ENCODE measurements around the gene ELAPOR1. TPM values are rescaled to one million over a fixed set of nuclear protein-coding genes. Genes with fewer than 3 reads are reported as not detected.

ELAPOR1 gene
- total and polyA plus RNA-seq, 9 of the 15 experiments (the other 6 are each of a cell fraction or from before 2014, with no cell fraction given), result 0.07 to 1.2 (median 0.18) TPM

GRCh38 chr1:109089242-109090015 is 24.5 kb upstream of the ELAPOR1 start:
- Histone ChIP-seq H3K9me1 (ENCODE audit: control insufficient read depth, insufficient read depth, low read length) (no peaks in the 10 kb centered on the region), H3K4me2 (ENCODE audit: insufficient read depth, low read length) (peak overlapping the region; percentile 97), H2AFZ (ENCODE audit: low read depth, low read length) (peak overlapping the region; percentile 99), H3K9ac (ENCODE audit: insufficient read depth in 1 of 2, low read depth in 2 of 2, low read length in 2 of 2) (peak overlapping the region; percentile 90 to 93; a peak in 3 of 4 replicates), H3K27ac (ENCODE audit: extremely low read depth, low read depth, low read length) (peak overlapping the region; percentile 95), H4K20me1 (replicated peaks; ENCODE audit: control insufficient read depth, insufficient read depth, low read length) (no peaks in the 10 kb centered on the region), H3K79me2 (ENCODE audit: control insufficient read depth, insufficient read depth, low read length) (peaks cover 52% of the 10 kb centered on the region), H3K4me3 (peak overlapping the region; percentile 85), H3K36me3 (ENCODE audit: control insufficient read depth, insufficient read depth, low read length) (peaks cover 22% of the 10 kb centered on the region), H3K9me3 (replicated peaks; ENCODE audit: control insufficient read depth, insufficient read depth, low read depth, low read length) (no peaks in the 10 kb centered on the region), H3K4me1 (replicated peaks in 1 of 2; ENCODE audit: control insufficient read depth in 2 of 2, insufficient read depth in 2 of 2, low read length in 2 of 2) (peaks cover 6 to 23% of the 10 kb centered on the region in 2 experiments; a peak in 4 of 5 replicates), H3K27me3 (ENCODE audit: control insufficient read depth in 2 of 2, insufficient read depth in 2 of 2, low read length in 2 of 2) (no peaks in the 10 kb centered on the region)
- WGBS (ENCODE audit: insufficient coverage, low coverage, missing lambda C conversion rate), result 3% methylated on average over 31 of the region's 31 CpGs
- BruUV-seq (replicated peaks), result no TSS peak
- in situ Hi-C loops (cut with MboI), result no loop called here
- DNase-seq (ENCODE audit: extremely low read depth in 1 of 4, low spot score in 3 of 4), result peak; percentile 79 to 95 (median 84)
- peak; percentile 90 for FAIRE-seq
- intact Hi-C loops (cut with micrococcal nuclease), result loop anchor here (1.0 kb wide), 1 partner anchor 23 kb away; a partner anchor contains a TSS
- ChIA-PET POLR2A (interaction anchor here (0.6 to 4.5 kb wide), 8 partner anchors 11 to 164 kb away, joined by 3 to 90 read pairs (median 5); partner anchors contain the start of gene TAF13), CTCF (ENCODE audit: low intra/inter-chr PET ratio) (interaction anchor here (0.7 to 2.9 kb wide), 4 partner anchors 9 to 22 kb away, joined by 3 to 12 read pairs (median 6); a partner anchor contains a TSS)
- peak; percentile 76 for ATAC-seq
- peak; percentile 56; the same call in 1 of the 2 replicates for TF ChIP-seq MYC (IDR thresholded peaks at IDR 0.05; ENCODE audit: low read depth, low read length)
- no peak for TF ChIP-seq MYC (CRISPR knock-in tag; IDR thresholded peaks at IDR 0.05; ENCODE audit: borderline replicate concordance, low read depth)
- 0 out of 2 replicates have a peak, but pooled peaks have one; percentile 15 for TF ChIP-seq OTX1 (CRISPR knock-in tag; IDR thresholded peaks at IDR 0.05)
- TF ChIP-seq TRIM28 (IDR thresholded peaks at IDR 0.05), result no peak
- peak; percentile 75; the same call in 1 of the 2 replicates for TF ChIP-seq ZBTB17 (CRISPR knock-in tag; IDR thresholded peaks at IDR 0.05)
- TF ChIP-seq MTA2 (IDR thresholded peaks at IDR 0.05; ENCODE audit: low read depth), result no peak
- TF ChIP-seq ZNF830 (CRISPR knock-in tag; IDR thresholded peaks at IDR 0.05), result no peak
- no peak for TF ChIP-seq ZSCAN32 (CRISPR knock-in tag; IDR thresholded peaks at IDR 0.05)
- peak; percentile 22; the same call in 1 of the 2 replicates for TF ChIP-seq SUPT5H (IDR thresholded peaks at IDR 0.05)
- peak in 1 of 2 experiments; percentile 91; a peak in 2 of 3 replicates for TF ChIP-seq CBX3 (IDR thresholded peaks at IDR 0.05; ENCODE audit: borderline replicate concordance in 1 of 2, low read length in 2 of 2)
- peak; percentile 65 for TF ChIP-seq ZNF384 (IDR thresholded peaks at IDR 0.05; ENCODE audit: low read depth, low read length)
- peak; percentile 66 for TF ChIP-seq ELF1 (tag; IDR thresholded peaks at IDR 0.05)
- no peak; the same call in 1 of the 2 replicates for TF ChIP-seq STAT5A (IDR thresholded peaks at IDR 0.05; ENCODE audit: borderline replicate concordance, low read length)
- TF ChIP-seq HDAC1 (IDR thresholded peaks at IDR 0.05), result peak in 1 of 2 experiments; percentile 40; a peak in 2 of 4 replicates
- TF ChIP-seq BMI1 (IDR thresholded peaks at IDR 0.05; ENCODE audit: low read length), result 0 out of 2 replicates have a peak, but pooled peaks have one; percentile 30
- peak; percentile 64 for TF ChIP-seq ZFX (CRISPR knock-in tag; IDR thresholded peaks at IDR 0.05)

Data from K562 (cell line).